DMS114 treated with DMSO at 0.1 percent for 48 hours (cell line): ENCODE measurements around the gene MT1H.

Experiments
- DNase-seq: peaks from one replicate; lab custom pipeline; 2025; ENCODE audit not compliant: unreplicated experiment; lab: John Stamatoyannopoulos, UW

The MT1H gene

GRCh38 chr16:56684256-56684925 lies 14.8 kb downstream of the MT1H start:
- no peak for DNase-seq

DNA sequence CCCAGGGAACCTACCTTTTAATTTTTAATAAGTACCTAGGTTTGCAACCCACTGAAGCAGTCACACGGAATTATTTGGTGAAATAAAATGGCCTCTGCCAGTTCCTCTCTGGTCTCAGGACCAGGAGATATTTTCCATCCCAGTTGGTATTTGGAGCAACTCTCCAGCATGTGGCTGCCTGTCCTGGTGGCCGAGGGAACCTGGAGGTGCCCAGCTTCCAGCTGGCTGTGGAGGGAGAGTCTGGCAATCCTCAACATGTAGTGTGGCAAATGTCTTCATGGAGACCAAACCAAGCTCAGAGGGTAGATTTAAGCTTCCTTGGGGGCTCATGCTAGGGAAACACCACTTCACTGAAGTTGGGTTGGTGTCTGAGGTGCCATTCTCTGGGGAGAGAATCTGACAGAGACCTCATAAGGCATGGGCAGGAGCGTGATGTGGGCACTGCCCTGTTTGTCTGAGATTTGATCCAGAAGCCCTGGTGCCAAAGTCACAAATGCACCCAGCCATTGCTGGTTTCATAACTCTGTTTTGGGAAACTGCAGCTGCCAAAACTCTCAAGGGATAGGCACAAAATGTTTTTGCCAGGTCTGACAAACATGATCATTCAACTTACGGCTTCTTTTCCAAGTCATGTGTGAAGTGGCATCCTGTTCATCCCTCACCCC lies 15.4 kb downstream of the MT1H start:
- DNase-seq, result no peak

GRCh38 chr16:56686758-56687157 lies 17.1 kb downstream of the MT1H start:
- DNase-seq, result no peak

DNA sequence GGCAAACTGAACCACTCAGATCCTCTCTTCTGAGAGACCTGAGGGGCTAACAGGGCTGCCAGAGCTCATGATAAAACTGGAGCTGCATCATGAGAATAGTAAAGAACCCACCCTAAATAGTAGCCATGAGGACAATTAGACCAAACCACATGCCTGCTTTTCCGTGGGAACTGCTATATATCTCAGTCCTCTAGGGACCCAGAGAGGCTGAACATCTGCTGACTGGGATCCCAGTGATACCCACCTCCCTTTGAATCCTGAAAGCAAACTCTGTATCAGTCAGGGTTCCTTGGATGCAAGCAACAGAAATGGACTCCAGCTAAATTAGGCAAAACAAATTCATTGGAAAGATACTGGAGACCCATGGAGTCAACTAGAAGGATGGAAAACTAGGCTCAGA lies 19.1 kb downstream of the MT1H start:
- no peak for DNase-seq

GRCh38 chr16:56689171-56689570 lies 19.6 kb downstream of the MT1H start:
- DNase-seq, result no peak

DNA sequence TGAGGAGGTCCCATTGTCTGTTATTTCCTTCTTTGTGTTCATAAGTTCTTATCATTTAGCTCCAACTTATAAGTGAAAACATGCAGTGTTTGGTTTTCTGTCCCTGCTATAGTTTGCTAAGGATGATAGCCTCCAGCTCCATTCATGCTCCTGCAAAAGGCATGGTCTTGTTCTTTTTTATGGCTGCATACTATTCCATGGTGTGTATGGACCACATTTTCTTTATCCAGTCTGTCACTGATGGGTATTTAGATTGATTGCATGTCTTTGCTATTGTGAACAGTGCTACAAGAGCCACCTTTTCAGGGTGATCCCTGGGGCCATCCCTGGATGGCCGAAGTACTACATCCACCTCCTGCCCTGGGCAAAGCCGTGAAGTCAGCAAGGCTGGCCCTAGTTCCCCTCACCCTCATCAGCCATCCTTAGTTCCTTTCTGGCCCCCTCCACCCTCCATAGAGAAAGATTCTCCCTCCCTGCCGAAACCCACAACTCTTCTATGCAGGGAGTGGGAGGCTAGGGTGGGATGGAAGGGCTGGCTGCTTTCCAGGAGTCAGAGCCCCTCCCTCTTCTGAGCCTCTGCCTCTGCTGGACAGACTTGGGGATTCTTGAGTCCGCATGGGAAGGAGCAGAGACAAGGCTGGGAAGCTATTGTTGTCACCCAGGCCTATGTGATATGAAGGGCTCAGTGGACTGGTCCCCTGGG lies 21.0 kb downstream of the MT1H start:
- no peak for DNase-seq

GRCh38 chr16:56691885-56692284 lies 22.3 kb downstream of the MT1H start:
- no peak for DNase-seq

GRCh38 chr16:56695246-56695645 lies 25.6 kb downstream of the MT1H start:
- no peak for DNase-seq

DNA sequence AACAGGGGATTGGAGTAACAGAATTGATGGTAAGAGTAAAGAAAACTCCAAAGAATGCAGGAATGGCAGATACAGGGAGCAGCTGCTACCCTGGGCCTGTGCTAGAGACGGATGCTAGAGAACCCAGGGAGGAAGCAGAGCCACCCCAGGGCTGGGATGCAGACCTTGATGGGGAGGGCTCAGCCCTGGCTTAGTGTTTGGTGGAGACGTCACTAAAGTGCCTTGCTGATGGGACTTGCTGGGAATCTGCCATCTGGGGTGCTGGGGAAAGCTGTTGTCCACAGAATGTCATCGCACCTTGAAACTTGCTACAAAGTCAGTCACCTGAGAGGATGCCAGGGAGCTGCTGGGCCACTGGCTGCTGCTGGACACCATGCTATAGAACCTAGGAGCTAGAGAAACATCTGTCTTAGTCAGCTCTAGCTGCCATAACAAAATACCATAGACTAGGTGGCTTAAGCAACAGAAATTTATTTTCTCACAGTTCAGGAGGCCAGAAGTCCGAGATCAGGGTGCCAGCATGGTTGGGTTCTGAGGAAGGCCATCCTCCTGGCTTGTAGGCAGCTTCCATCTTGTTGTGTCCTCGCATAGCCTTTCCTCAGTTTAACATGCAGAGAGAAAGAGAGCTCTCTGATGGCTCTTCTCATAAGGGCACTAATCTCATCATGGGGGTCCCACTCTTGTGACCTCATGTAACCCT lies 28.0 kb downstream of the MT1H start:
- no peak for DNase-seq

DNA sequence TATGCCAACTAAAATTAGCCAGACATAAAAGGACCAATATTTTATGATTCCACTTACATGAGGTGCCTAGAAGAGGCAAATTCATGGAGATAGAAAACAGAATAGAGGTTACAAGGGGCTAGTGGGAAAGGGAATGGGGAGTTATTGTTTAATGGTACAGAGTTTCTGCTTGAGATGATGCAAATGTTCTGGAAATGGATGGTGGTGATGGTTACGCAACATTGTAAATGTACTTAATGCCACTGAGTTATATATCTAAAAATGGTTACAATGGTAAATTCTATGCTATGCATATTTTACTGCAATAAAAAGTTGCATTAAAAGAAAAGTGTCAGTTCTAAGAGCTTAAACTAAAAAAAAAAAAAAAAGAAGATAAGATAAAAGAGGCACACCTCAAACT lies 30.6 kb downstream of the MT1H start:
- DNase-seq, result no peak

- DNase-seq, result no peak
Observed at GRCh38 chr16:56700631-56701030, 31.0 kb downstream of the MT1H start.

DNA sequence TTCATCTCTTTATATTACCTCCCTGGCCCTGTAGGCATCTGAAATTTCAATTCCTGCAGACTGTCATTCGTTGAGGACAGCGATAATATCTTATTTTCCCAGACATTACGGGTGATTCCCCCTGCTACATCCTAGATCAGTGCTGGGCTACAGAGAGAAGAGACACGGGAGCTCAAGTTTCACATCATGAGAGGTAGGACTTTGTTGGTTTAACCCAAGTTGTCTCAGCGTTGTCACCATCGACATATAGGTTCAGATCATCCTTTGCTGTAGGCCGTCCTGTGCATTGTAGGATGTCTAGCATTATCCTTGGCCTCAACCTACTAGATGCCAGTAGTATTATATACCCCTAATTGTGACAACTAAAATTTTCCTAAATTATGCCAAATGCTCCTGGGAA lies 31.9 kb downstream of the MT1H start:
- DNase-seq, result no peak

- no peak for DNase-seq
Observed at GRCh38 chr16:56702836-56703235, 33.2 kb downstream of the MT1H start.

DNA sequence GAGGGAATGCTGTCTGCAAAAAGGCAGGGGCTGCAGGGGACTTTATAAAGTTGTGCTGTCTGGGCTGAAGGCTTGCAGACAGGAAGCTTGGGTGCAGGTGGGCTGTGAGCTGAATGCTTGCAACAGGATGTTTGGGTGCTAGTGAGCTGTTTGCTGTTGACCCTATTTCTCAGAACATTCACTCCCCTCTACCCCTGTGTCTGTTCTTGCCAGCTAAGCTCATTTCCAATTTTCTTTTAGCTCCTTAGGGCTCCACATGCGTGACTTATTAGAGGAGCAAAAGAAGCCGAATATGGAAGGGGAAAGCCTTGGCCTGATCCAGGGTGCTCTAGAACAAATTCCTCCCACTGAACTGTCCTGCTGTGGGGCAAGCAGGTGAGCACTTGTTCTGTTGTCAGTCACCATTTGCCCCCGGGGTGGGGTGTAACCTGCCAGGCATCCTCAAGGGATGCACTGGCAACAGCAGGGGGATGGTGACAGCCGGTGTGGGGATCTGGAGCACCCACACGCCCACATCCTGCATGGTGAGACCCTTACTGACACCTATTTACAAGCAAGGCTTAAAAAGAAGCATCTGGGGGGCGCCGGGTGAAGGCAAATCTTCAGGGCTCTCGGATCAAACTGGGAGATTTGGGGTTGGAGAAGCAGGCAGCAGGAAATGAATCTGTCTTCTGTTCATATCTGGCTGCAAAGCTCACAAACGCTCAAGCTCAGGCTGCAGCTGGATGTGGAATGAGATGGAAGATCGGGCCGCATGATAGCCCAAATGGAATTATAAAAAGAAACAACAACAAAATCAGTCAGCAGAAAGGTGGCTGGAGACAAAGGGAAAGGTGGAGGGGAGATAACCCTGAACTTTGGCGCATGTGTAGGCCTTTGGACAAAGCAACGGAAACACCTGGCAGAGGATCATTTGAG lies 39.2 kb downstream of the MT1H start:
- DNase-seq, result no peak

GRCh38 chr16:56709443-56710040 lies 39.9 kb downstream of the MT1H start:
- no peak for DNase-seq

DNA sequence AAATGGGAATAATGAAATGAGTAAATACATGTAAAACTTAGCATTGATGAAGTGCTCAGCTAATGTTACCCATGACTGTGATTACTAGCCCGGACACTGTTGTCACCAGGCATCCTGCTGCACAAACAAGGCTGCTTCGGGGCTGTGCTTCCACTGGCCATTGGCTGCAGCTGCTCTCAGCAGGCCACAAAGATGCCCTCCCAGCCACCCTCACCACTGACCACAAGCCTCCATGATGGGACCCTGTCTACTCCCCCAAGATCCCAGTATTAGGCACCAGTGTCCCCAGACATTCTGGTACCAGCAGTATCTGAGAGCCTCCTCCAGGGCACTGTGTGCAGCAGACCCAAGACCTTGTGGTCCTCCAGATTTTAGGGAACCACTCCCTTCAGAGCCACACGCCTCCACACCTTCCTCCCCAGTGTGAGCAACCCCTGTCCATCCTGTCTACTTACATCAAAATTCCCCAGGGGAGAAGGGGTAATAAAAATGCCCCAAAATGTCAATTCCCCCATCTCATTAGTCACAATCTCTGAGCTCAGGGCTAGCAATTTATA lies 40.6 kb downstream of the MT1H start:
- DNase-seq, result no peak

DNA sequence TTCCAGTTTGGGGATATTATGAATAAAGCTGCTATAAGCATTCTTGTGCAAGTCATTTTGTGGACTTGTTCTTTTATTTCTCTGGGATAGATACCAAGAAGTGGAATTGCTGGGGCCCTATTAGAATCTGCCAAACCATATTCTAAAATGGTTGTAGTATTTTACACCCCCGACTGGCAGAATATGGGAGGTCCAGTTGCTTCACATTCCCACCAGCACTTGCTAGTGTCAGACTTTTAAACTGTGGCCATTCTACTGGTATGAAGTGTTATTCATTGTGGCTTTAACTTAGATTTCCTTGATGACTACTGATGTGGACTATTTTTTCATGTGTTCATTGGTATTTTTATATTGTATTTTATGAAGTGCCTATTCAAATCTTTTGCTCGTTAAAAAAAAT lies 42.2 kb downstream of the MT1H start:
- no peak for DNase-seq

- no peak for DNase-seq
Observed at GRCh38 chr16:56713794-56714193, 44.2 kb downstream of the MT1H start.

- DNase-seq, result no peak
Observed at GRCh38 chr16:56715126-56715525, 45.5 kb downstream of the MT1H start.

DNA sequence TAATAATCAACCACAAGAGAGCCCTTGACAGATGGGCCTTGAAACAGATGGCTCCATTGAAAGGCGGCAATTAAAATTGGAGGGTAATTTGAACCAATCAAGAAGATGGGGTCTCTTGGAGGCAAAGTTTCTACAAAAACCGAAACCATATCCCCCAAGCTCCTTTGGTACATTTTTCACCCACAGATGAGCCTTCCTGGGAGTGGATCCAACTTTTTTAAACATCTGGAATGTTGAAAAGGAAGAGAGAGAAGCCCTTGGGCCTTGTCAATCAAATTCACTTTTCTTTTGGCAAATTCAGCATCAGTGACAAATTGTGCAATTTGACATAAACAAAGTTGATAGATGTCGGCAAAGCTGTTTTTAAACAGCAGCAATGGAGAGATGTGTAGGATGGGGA lies 47.1 kb downstream of the MT1H start:
- no peak for DNase-seq
